Heart left ventricle (tissue), 13 donors: Measurements from ENCODE around the gene TSEN54.

ENCODE experiments used
- CTCF ChIP-seq, 12 donors: fragments of 200-600 bp; sonication (generic) in 4 of 12; IDR thresholded peaks; one replicate each; pipeline versions ENCODE4 v1.5.0 to v1.8.0; 2018 to 2022; ENCODE audit warnings: antibody characterized with exemption in 12 of 12, mild to moderate bottlenecking in 5 of 12
- POLR2A ChIP-seq, 2 donors: fragments of 450-650 bp; IDR thresholded peaks; one replicate each; pipeline ENCODE4 v1.6.1; 2017; ENCODE audit warnings: antibody characterized with exemption in 2 of 2, mild to moderate bottlenecking in 2 of 2, moderate library complexity in 2 of 2
- donor health status: ischemic (EF 13 %, LVEDD 7.1; RV severe dilation, severe dysfunction).
- donor health status: DM: no; HTN: yes; CAD: no.
- donor health status: DM: no; HTN: no; CAD: no.
- donor health status: ischemic (EF 25% LVEDD 6.9; RV normal size, moderate dysfunction).
- donor health status: ischemic (EF 25% LVEDD 5.7; RV mildly dilated, moderate dysfunction).
- donor health status: ischemic (EF 35%, LVEDD 5.7; RV mildly dilated, moderate dysfunction).
- donor health status: nonischemic (EF 11% LVEDD 7.7; RV severe dilation, severe dysfunction).
- donor health status: DM: yes; HTN: yes; CAD: no.
- donor health status: PGD.
- donor health status: ischemic (EF 29% LVEDD 5.4; RV normal size, mild dysfunction).
- donor health status: nonischemic (EF 23%, LVEDD 6.1; RV moderate dilation, normal function).

GRCh38 chr17:75504347-75505151 is 11.8 kb upstream of the TSEN54 start:
- TF ChIP-seq CTCF (IDR thresholded peaks at IDR 0.05) = peak; percentile 35 to 64 (median 46)
- no peak for TF ChIP-seq POLR2A (IDR thresholded peaks at IDR 0.05)
